GM12864 (cell line): Measurements from ENCODE around the gene CD3G.

Experiments used
- DNase-seq: peaks from one replicate; pipeline ENCODE4 v3.0.0-alpha.2; 2011; ENCODE audit warnings: low read depth
- H3K4me3 ChIP-seq: 2 replicates; pipeline ENCODE4 v1.5.1; 2011; ENCODE audit warnings: mild to moderate bottlenecking, low read depth, low read length, control low read depth
- TF ChIP-seq, protein P1 (sequence below): IDR thresholded peaks from 2 replicates; pipeline ENCODE4 v1.5.1; 2011; ENCODE audit warnings: low read depth, mild to moderate bottlenecking, moderate library complexity, low read length, control low read depth, inconsistent platforms; ENCODE audit errors: missing control alignments

CD3G gene

GRCh38 chr11:118313242-118313641 lies 30.9 kb upstream of the CD3G start:
- TF ChIP-seq, protein P1, sequence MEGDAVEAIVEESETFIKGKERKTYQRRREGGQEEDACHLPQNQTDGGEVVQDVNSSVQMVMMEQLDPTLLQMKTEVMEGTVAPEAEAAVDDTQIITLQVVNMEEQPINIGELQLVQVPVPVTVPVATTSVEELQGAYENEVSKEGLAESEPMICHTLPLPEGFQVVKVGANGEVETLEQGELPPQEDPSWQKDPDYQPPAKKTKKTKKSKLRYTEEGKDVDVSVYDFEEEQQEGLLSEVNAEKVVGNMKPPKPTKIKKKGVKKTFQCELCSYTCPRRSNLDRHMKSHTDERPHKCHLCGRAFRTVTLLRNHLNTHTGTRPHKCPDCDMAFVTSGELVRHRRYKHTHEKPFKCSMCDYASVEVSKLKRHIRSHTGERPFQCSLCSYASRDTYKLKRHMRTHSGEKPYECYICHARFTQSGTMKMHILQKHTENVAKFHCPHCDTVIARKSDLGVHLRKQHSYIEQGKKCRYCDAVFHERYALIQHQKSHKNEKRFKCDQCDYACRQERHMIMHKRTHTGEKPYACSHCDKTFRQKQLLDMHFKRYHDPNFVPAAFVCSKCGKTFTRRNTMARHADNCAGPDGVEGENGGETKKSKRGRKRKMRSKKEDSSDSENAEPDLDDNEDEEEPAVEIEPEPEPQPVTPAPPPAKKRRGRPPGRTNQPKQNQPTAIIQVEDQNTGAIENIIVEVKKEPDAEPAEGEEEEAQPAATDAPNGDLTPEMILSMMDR = no peak
- no peak for DNase-seq

GRCh38 chr11:118314988-118315411 lies 29.1 kb upstream of the CD3G start:
- TF ChIP-seq, protein P1 = no peak
- DNase-seq = no peak
- no peak overlapping the region for H3K4me3 ChIP-seq

More at GRCh38 chr11:118313242-118313641, 30.9 kb upstream of the CD3G start:
- no peak overlapping the region for H3K4me3 ChIP-seq

GRCh38 chr11:118318124-118318523 lies 26.0 kb upstream of the CD3G start:
- TF ChIP-seq, protein P1 = no peak
- H3K4me3 ChIP-seq = no peak overlapping the region
- DNase-seq = no peak

DNA sequence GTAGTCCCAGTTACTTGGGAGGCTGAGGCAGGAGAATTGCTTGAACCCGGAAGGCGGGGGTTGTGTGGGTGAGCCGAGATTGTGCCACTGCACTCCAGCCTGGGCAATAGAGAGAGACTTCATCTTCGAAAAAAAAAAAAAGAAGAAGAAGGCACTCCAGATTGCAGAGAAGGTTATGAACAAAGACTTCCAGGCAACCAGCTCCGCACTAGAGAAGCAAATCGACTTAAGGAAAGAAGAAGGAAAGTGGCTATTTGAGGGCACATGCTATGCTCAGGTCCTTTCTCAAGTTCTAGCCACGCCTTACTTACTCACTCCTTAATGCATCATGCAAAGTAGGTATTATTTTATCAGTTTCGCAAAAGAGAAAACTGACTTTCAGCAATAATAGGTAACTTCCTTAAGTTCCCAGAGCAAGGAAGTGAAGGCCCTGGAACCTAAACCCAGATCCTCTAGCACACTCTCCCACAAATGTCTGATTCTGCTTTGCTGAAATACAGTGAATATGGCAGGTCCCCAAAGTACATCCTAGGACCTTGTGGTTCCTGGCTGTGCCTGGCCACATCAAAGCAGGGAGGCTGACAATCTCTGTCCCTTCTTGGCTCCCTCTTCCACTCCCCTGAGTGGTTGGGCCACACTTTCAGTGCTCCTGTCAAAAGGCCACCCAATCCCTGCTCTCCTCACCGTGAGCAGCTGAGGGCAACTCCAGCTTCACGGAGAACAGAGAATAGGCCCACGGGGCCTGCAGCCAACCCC lies 25.4 kb upstream of the CD3G start:
- TF ChIP-seq, protein P1 = no peak
- DNase-seq = no peak
- no peak overlapping the region for H3K4me3 ChIP-seq

DNA sequence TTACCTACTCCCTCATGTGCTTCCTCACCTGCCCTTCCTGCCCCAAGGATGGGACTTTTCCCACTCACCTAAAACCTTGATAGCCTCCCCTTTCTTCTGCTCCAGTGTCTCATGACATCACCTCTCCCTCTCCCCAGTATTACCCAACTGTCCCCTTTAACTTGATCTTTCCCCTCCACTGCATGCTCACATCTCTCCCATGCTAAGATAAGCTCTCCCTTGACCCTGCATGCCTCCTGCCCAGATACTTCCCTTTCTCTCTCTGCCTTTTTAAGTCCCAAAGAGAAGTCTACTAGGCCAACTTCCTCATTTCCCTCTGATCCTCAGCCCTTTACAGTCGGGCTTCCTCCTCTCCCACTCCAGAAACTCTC lies 24.8 kb upstream of the CD3G start:
- no peak overlapping the region for H3K4me3 ChIP-seq
- TF ChIP-seq, protein P1 = no peak
- no peak for DNase-seq

DNA sequence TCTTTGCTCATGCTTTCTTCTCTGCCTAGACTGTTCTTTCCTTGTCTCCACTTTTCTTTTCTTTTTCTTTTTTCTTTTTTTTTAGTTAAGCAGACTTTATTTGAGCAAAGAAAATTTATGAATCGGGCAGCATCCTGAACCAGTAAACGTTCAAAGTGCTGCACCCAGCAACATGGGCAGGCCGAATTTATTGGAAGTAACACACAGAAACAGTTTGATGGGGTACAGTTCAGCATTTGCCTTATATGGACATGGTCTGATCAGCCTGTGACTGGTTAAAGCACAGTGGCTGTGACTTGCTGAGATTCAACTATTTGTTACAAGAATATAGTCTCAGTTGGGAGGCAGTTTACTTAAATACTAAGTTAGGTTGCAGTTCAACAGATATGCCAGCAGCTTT lies 23.6 kb upstream of the CD3G start:
- TF ChIP-seq, protein P1 = no peak
- no peak for DNase-seq
- no peak overlapping the region for H3K4me3 ChIP-seq
